ENCODE results near the gene SLC28A2. TPM values are rescaled to one million over a fixed set of nuclear protein-coding genes. Genes with fewer than 3 reads are reported as not detected.
"Not testable (repeated sequence)": the region's sequence is repeated elsewhere in the genome, so short reads cannot be mapped to it uniquely, and the experiment has no call there.

Gene SLC28A2
- not detected in 2 replicates for total RNA-seq

- intact Hi-C loops (cut with micrococcal nuclease) = no loop called here
Observed at GRCh38 chr15:45251888-45252287, at the start of gene SLC28A2. TSS of gene SLC28A2 (plus strand) at chr15:45252234. CDS start at chr15:45253216, 982 bp downstream.

GRCh38 chr15:45203182-45203581, 48.9 kb upstream of the SLC28A2 start:
- intact Hi-C loops (cut with micrococcal nuclease) = no loop called here

- intact Hi-C loops (cut with micrococcal nuclease) = loop anchor here (1.0 kb wide), 2 partner anchors 74 to 194 kb away; no protein-coding TSS in a partner anchor
Observed at GRCh38 chr15:45205192-45205591, 46.8 kb upstream of the SLC28A2 start.

GRCh38 chr15:45212493-45212892, 39.5 kb upstream of the SLC28A2 start:
- intact Hi-C loops (cut with micrococcal nuclease) = no loop called here

GRCh38 chr15:45221053-45221599, 30.9 kb upstream of the SLC28A2 start:
- intact Hi-C loops (cut with micrococcal nuclease) = no loop called here

GRCh38 chr15:45221967-45222366, 30.1 kb upstream of the SLC28A2 start:
- intact Hi-C loops (cut with micrococcal nuclease) = no loop called here

GRCh38 chr15:45224621-45225217, 27.3 kb upstream of the SLC28A2 start:
- intact Hi-C loops (cut with micrococcal nuclease) = no loop called here

- intact Hi-C loops (cut with micrococcal nuclease) = no loop called here
Observed at GRCh38 chr15:45225506-45226273, 26.3 kb upstream of the SLC28A2 start.

GRCh38 chr15:45228931-45229330, 23.1 kb upstream of the SLC28A2 start:
- intact Hi-C loops (cut with micrococcal nuclease) = no loop called here

- intact Hi-C loops (cut with micrococcal nuclease) = no loop called here
Observed at GRCh38 chr15:45230245-45230965, 21.6 kb upstream of the SLC28A2 start.

- intact Hi-C loops (cut with micrococcal nuclease) = no loop called here
Observed at GRCh38 chr15:45231132-45231531, 20.9 kb upstream of the SLC28A2 start.

GRCh38 chr15:45231864-45232562, 20.0 kb upstream of the SLC28A2 start:
- intact Hi-C loops (cut with micrococcal nuclease) = no loop called here

- intact Hi-C loops (cut with micrococcal nuclease) = no loop called here
Observed at GRCh38 chr15:45234562-45235235, 17.3 kb upstream of the SLC28A2 start.

- intact Hi-C loops (cut with micrococcal nuclease) = not testable (repeated sequence)
Observed at GRCh38 chr15:45236806-45237205, 15.2 kb upstream of the SLC28A2 start.

GRCh38 chr15:45242289-45242688, 9.7 kb upstream of the SLC28A2 start:
- intact Hi-C loops (cut with micrococcal nuclease) = no loop called here

- intact Hi-C loops (cut with micrococcal nuclease) = no loop called here
Observed at GRCh38 chr15:45249125-45249780, 2.8 kb upstream of the SLC28A2 start.

GRCh38 chr15:45253330-45253729, 1.3 kb downstream of the SLC28A2 start:
- intact Hi-C loops (cut with micrococcal nuclease) = no loop called here

- intact Hi-C loops (cut with micrococcal nuclease) = no loop called here
Observed at GRCh38 chr15:45254405-45254804, 2.4 kb downstream of the SLC28A2 start.

GRCh38 chr15:45254824-45255223, 2.8 kb downstream of the SLC28A2 start:
- intact Hi-C loops (cut with micrococcal nuclease) = not testable (repeated sequence)

- intact Hi-C loops (cut with micrococcal nuclease) = no loop called here
Observed at GRCh38 chr15:45259796-45260195, 7.8 kb downstream of the SLC28A2 start.
